Nucleus accumbens (tissue), 56 donors: ENCODE results near the gene LRRC61.
"Not testable (repeated sequence)": the region's sequence is repeated elsewhere in the genome, so short reads cannot be mapped to it uniquely, and the experiment has no call there.

Source experiments
- DNase-seq, 56 donors: peaks; one replicate each; lab custom pipeline; 2025; lab: John Stamatoyannopoulos, UW

Gene LRRC61

DNA sequence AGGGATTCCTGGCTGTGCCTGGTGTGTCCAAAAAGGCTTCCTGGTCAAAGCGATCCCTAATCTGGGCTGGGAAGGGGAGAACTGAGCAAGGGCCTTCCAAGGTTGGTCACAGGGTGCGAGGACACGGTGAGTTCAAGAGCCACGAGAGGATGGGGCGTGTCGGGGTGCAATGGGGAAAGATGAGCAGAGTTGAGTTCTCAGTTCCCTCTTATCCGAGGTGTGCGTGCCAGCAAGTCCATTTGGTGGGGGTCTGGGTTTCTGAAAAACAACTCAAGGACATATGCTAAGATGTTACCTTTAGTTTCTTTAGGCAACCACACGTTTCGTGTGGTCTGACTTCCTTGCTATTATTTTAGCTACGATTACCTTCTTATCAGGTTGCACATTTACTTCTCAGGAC lies 57.3 kb downstream of the LRRC61 start:
- DNase-seq: no peak

DNA sequence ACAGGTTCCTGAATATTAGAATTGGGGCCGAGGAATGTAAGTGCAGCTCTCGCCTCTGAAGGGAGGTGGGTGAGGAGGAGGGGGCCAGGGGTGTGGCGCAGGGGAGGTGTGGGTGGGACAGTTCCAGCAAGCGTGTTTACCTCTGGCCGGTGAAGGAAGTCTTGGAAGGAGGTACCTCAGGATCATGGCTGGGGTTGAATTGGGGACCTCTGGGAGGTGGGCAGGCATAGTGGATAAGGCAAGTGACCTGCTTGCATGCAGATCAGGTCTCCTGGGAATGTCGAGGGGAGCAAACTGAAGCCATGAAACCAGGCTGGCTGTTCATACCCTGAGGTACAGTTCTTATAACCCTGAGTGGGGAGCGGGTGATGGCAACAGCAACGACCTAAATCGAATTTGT lies 57.9 kb downstream of the LRRC61 start:
- no peak for DNase-seq

DNA sequence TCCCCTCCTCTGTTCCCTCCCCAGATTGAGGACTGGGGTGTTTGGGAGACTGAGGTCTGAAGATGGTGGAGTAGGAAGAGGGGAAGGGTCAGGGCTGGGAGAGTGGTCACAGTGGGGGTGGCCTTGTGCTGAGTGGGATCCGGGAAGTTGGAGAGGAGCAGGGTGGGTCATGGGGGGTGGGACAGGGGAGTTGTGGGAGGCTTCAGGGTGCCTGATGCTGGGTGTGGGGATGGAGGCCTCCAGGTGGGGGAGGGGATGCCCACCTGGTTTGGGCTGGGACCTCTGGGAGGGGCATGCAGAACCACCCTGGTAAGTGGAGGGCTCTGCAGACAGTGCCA lies 58.6 kb downstream of the LRRC61 start:
- DNase-seq: no peak

DNA sequence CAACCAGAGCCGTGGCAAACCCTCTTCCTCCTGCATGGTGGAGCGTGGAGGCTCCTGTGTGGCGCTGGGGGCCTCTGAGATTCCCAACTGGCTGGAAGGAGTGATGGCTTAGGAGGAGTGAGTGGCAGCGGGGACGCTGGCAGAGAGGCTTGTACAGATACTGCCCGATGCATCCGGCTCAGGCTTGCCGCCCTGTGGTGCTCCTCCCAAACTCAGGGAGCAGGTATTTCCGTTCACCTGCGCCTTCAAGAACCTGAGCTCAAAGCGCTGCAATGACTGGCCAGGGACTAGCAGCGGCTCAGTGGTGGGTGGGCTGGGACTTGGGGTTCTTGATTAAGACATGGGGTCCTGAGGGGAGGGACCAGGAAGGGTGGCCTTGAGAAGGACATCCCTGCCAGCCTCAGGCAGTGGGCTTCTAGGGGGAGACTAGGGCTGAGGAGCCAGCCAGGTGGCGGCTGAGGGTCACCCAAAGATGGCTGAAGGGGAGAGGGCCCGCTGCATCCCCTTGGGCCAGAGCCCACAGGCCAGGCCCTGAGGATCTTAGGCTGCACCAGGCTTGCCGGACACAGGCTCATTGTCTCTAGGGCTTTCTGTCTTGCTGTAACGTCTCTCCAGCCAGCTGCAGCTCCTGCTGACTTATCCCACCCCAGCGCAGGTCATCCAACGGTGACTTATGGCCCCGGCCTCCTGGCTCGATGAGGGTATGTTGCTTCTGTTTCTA lies 59.1 kb downstream of the LRRC61 start:
- DNase-seq: peak in 34 of 56 donors; percentile 19 to 63 (median 42)

DNA sequence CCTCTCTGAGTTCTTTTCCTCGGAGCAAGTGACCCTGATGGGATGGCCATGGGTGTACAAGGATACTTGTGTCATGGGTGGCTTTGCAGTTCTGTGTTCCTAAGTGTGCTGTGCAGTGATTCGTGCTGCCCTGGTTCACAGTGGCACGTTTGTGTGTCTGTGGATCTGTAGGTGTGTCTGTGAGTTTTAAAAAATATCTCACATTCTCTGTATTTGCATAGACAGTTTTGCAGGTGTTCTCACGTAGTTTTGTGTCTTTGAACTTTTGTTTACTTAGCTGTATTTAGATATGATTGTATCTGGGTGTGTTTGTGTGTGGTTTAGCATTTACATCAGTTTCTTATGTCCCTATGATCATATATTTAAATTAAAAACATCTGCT lies 59.7 kb downstream of the LRRC61 start:
- no peak for DNase-seq

DNA sequence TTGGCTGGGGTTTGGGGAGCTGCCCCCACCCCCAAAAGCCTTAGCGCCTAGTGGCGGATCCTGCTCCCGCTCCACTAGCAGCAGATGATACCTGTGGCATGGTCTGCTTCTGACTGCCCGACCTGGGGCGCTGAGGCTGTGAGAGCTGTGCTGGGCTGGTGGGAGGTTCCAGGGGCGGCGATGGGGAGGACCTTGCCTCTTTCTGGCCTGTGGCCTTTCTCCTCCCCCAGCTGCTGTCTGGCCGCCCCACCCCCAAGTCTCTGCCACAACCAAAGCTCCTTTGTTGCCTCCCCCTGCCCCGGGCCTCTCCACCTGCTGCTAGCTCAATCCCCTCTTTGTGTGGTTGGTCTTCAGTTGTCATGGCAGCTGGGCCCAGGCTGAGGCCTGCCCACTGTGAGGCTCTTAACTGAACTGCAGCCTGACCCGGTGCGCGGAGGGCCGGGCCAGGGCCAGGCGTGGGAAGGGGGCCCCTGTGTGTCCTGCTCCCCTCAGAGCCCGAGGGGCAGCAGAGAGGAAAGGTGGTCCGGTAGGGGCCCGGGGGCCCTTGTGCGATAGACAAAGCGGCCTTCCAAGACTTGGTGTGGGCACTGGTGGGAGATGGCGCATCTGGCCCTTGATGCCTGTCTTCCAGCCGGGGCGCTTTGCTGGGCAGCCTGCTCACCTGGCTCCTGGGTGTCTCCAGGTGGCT lies 60.7 kb downstream of the LRRC61 start:
- DNase-seq: peak; percentile 52 to 99 (median 95)

DNA sequence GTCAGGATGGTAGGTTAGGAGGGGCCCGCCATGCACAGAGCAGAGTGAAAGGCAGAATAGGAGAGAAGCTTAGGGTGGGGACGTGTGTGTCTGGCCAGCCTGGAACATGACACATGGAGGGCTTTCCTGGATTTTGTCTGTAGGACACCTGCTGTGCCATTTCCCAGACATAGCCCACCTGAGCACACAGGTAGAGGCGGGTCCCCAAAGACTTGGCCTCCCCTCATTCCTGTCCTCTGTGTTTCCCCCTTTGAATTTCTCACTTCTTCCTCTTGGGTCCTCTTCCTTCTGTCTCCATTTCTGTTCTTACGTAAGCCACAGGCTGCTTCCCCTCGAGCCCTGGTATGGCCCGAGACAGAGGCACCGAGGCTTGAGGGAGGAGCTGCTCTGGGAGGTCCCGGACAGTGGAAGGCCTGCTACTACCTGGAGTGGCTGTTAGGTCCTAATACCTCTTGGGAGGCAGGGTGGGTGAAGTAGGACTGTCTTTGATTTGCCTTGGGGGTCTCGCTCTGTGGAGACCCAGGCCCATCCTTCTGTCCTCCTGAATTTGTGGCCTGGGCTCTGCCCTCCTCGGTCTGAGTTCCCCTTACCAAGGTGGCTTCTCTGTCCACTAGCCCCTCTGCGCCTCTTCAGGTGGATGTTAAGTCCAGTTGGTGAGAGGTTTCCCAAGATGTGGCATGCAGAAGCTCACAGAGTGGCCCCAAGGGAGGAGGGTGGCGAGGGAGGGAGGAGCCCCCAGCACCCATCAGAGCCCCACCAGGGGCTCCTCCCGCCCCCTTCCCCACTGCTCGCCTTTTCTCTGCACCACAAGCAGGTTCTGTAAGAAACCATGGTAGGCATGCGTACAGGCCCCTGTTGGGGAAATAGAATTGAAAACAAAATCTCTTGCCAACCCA lies 61.5 kb downstream of the LRRC61 start:
- peak in 4 of 56 donors; percentile 41 to 62 (median 52) for DNase-seq

DNA sequence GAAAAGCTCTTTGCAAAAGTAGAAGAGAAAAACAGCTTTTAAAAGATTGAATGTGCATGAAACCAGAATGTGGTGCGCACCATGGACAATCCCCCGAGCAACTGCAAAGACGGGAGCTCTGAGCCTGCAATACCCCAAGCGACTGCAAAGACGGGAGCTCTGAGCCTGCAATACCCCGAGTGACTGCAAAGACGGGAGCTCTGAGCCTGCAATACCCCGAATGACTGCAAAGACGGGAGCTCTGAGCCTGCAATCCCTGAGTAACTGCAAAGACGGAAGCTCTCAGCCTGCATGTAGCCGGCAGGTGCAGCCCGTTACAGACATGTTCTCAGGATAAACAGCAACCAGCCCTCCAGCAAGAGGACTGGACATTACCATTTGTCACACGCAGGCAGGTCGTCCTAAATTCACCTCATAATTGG lies 62.2 kb downstream of the LRRC61 start:
- DNase-seq: peak in 2 of 56 donors; percentile 17 to 33

DNA sequence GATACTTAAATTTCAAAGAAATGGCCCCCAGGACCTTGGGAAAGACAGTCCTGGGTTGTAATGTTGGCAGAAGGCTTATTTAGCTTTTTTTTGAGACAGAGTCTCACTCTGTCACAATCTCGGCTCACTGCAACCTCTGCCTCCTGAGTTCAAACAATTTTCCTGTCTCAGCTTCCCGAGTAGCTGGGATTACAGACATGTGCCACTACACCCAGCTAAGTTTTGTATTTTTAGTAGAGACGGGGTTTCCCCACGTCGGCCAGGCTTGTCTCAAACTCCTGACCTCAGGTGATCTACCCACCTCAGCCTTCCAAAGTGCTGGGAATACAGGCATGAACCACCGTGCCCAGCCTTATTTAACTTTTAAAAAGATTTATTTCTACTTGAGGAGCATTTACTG lies 62.7 kb downstream of the LRRC61 start:
- DNase-seq: not testable (repeated sequence)
